Measurements from ENCODE around the gene MMP13. TPM values are rescaled to one million over a fixed set of nuclear protein-coding genes. Genes with fewer than 3 reads are reported as not detected.

The MMP13 gene
- total and polyA plus RNA-seq, 9 of the 15 experiments (the other 6 are each of a cell fraction or from before 2014, with no cell fraction given), result not detected

- Histone ChIP-seq H3K36me3 (ENCODE audit: control insufficient read depth, insufficient read depth, low read length) (no peaks in the 10 kb centered on the region), H3K4me3 (no peak overlapping the region), H3K9me3 (replicated peaks; ENCODE audit: control insufficient read depth, insufficient read depth, low read depth, low read length) (no peaks in the 10 kb centered on the region), H3K9ac (ENCODE audit: insufficient read depth in 1 of 2, low read depth in 2 of 2, low read length in 2 of 2) (no peak overlapping the region), H3K4me2 (ENCODE audit: insufficient read depth, low read length) (no peak overlapping the region), H3K79me2 (ENCODE audit: control insufficient read depth, insufficient read depth, low read length) (no peaks in the 10 kb centered on the region), H4K20me1 (replicated peaks; ENCODE audit: control insufficient read depth, insufficient read depth, low read length) (no peaks in the 10 kb centered on the region), H3K27me3 (ENCODE audit: control insufficient read depth in 2 of 2, insufficient read depth in 2 of 2, low read length in 2 of 2) (no peaks in the 10 kb centered on the region), H3K27ac (ENCODE audit: extremely low read depth, low read depth, low read length) (no peak overlapping the region), H2AFZ (ENCODE audit: low read depth, low read length) (no peak overlapping the region), H3K4me1 (replicated peaks in 1 of 2; ENCODE audit: control insufficient read depth in 2 of 2, insufficient read depth in 2 of 2, low read length in 2 of 2) (no peaks in the 10 kb centered on the region), H3K9me1 (ENCODE audit: control insufficient read depth, insufficient read depth, low read length) (no peaks in the 10 kb centered on the region)
- FAIRE-seq, result no peak
- intact Hi-C loops (cut with micrococcal nuclease), result no loop called here
- ChIA-PET CTCF (ENCODE audit: low intra/inter-chr PET ratio) (no interaction called here), POLR2A (no interaction called here)
- WGBS (ENCODE audit: insufficient coverage, low coverage, missing lambda C conversion rate), result 8% methylated on average over 1 of the region's 1 CpG
- in situ Hi-C loops (cut with MboI), result no loop called here
- DNase-seq (ENCODE audit: extremely low read depth in 1 of 4, low spot score in 3 of 4), result no peak
- BruUV-seq (replicated peaks), result no TSS peak
- TF ChIP-seq SMAD1 (IDR thresholded peaks at IDR 0.05; ENCODE audit: low read depth, low read length, partially characterized antibody) (no peak), STAT5A (IDR thresholded peaks at IDR 0.05; ENCODE audit: borderline replicate concordance, low read length) (no peak), ESRRA (IDR thresholded peaks at IDR 0.05; ENCODE audit: borderline replicate concordance, low read depth) (no peak), NFYB (IDR thresholded peaks at IDR 0.05; ENCODE audit: extremely low read depth, insufficient read length) (no peak), ZBTB2 (IDR thresholded peaks at IDR 0.05) (no peak)
- ATAC-seq, result no peak
Observed at GRCh38 chr11:102994105-102994504, 38.6 kb upstream of the MMP13 start.

DNA sequence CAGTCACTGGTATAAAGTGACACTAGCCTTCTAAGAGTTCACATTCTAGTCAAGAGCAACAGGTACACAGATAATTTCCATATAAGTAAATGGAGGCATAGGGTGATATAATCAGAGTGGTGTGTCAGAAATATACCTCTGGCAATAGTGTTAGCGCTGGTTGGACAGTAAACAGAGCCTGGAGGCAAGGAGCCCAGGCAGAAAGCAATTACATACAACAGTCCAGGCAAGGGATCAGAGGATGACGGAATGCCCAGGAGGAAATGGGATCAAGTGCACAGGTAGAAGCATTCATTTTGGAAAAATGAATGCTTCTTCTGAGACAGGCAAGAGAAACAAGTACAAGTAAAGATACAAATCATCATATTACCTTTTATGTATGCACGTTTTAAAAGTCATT lies 36.2 kb upstream of the MMP13 start:
- Histone ChIP-seq H3K4me1 (replicated peaks in 1 of 2; ENCODE audit: control insufficient read depth in 2 of 2, insufficient read depth in 2 of 2, low read length in 2 of 2) (no peaks in the 10 kb centered on the region), H3K27ac (ENCODE audit: extremely low read depth, low read depth, low read length) (no peak overlapping the region), H3K9me3 (replicated peaks; ENCODE audit: control insufficient read depth, insufficient read depth, low read depth, low read length) (no peaks in the 10 kb centered on the region), H4K20me1 (replicated peaks; ENCODE audit: control insufficient read depth, insufficient read depth, low read length) (no peaks in the 10 kb centered on the region), H3K9me1 (ENCODE audit: control insufficient read depth, insufficient read depth, low read length) (no peaks in the 10 kb centered on the region), H3K4me2 (ENCODE audit: insufficient read depth, low read length) (no peak overlapping the region), H3K4me3 (no peak overlapping the region), H3K79me2 (ENCODE audit: control insufficient read depth, insufficient read depth, low read length) (no peaks in the 10 kb centered on the region), H2AFZ (ENCODE audit: low read depth, low read length) (no peak overlapping the region), H3K9ac (ENCODE audit: insufficient read depth in 1 of 2, low read depth in 2 of 2, low read length in 2 of 2) (no peak overlapping the region), H3K27me3 (ENCODE audit: control insufficient read depth in 2 of 2, insufficient read depth in 2 of 2, low read length in 2 of 2) (no peaks in the 10 kb centered on the region), H3K36me3 (ENCODE audit: control insufficient read depth, insufficient read depth, low read length) (no peaks in the 10 kb centered on the region)
- CTCF ChIA-PET (ENCODE audit: low intra/inter-chr PET ratio), result no interaction called here
- no TSS peak for BruUV-seq (replicated peaks)
- 0% methylated on average over 3 of the region's 3 CpGs for WGBS (ENCODE audit: insufficient coverage, low coverage, missing lambda C conversion rate)
- in situ Hi-C loops (cut with MboI) (no loop called here), intact Hi-C loops (cut with micrococcal nuclease) (no loop called here)
- POLR2A ChIA-PET, result no interaction called here
- FAIRE-seq (no peak), DNase-seq (ENCODE audit: extremely low read depth in 1 of 4, low spot score in 3 of 4) (no peak), ATAC-seq (no peak)
- TF ChIP-seq IRF2 (CRISPR knock-in tag; IDR thresholded peaks at IDR 0.05), result no peak
- TF ChIP-seq IFI16 (CRISPR knock-in tag; IDR thresholded peaks at IDR 0.05), result no peak
- TF ChIP-seq, protein P1, sequence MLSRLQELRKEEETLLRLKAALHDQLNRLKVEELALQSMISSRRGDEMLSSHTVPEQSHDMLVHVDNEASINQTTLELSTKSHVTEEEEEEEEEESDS (CRISPR knock-in tag; IDR thresholded peaks at IDR 0.05), result no peak
- TF ChIP-seq, protein P2, sequence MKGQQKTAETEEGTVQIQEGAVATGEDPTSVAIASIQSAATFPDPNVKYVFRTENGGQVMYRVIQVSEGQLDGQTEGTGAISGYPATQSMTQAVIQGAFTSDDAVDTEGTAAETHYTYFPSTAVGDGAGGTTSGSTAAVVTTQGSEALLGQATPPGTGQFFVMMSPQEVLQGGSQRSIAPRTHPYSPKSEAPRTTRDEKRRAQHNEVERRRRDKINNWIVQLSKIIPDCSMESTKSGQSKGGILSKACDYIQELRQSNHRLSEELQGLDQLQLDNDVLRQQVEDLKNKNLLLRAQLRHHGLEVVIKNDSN (CRISPR knock-in tag; IDR thresholded peaks at IDR 0.05), result no peak
- TF ChIP-seq, protein P3, sequence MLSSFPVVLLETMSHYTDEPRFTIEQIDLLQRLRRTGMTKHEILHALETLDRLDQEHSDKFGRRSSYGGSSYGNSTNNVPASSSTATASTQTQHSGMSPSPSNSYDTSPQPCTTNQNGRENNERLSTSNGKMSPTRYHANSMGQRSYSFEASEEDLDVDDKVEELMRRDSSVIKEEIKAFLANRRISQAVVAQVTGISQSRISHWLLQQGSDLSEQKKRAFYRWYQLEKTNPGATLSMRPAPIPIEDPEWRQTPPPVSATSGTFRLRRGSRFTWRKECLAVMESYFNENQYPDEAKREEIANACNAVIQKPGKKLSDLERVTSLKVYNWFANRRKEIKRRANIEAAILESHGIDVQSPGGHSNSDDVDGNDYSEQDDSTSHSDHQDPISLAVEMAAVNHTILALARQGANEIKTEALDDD (IDR thresholded peaks at IDR 0.05), result no peak
- TF ChIP-seq TBL1XR1 (IDR thresholded peaks at IDR 0.05; ENCODE audit: low read length in 2 of 2), result no peak
- no peak for TF ChIP-seq NFRKB (IDR thresholded peaks at IDR 0.05; ENCODE audit: low read depth)
- TF ChIP-seq, protein P4, sequence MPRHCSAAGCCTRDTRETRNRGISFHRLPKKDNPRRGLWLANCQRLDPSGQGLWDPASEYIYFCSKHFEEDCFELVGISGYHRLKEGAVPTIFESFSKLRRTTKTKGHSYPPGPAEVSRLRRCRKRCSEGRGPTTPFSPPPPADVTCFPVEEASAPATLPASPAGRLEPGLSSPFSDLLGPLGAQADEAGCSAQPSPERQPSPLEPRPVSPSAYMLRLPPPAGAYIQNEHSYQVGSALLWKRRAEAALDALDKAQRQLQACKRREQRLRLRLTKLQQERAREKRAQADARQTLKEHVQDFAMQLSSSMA (CRISPR knock-in tag; IDR thresholded peaks at IDR 0.05), result no peak
- no peak for TF ChIP-seq ERF (CRISPR knock-in tag; IDR thresholded peaks at IDR 0.05)

Data from K562 (cell line).